ENCODE results near the gene RNASEH2B. TPM values are rescaled to one million over a fixed set of nuclear protein-coding genes. Genes with fewer than 3 reads are reported as not detected.

Gene RNASEH2B
- total and polyA plus RNA-seq, 4 donors, result 7.8 to 44.1 (median 9.3) TPM

GRCh38 chr13:50990065-50990817, 80.7 kb downstream of the RNASEH2B start:
- no peaks in the 10 kb centered on the region for H3K36me3 ChIP-seq (ENCODE audit: control insufficient read depth in 4 of 4, insufficient read depth in 3 of 4, low read depth in 1 of 4, low read length in 3 of 4)
- H3K27me3 ChIP-seq (ENCODE audit: control insufficient read depth in 4 of 4, insufficient read depth in 4 of 4, low read length in 3 of 4), result no peaks in the 10 kb centered on the region
- H3K9me3 ChIP-seq (ENCODE audit: control insufficient read depth in 4 of 4, low read length in 3 of 4), result no peaks in the 10 kb centered on the region
- TF ChIP-seq, protein P1, sequence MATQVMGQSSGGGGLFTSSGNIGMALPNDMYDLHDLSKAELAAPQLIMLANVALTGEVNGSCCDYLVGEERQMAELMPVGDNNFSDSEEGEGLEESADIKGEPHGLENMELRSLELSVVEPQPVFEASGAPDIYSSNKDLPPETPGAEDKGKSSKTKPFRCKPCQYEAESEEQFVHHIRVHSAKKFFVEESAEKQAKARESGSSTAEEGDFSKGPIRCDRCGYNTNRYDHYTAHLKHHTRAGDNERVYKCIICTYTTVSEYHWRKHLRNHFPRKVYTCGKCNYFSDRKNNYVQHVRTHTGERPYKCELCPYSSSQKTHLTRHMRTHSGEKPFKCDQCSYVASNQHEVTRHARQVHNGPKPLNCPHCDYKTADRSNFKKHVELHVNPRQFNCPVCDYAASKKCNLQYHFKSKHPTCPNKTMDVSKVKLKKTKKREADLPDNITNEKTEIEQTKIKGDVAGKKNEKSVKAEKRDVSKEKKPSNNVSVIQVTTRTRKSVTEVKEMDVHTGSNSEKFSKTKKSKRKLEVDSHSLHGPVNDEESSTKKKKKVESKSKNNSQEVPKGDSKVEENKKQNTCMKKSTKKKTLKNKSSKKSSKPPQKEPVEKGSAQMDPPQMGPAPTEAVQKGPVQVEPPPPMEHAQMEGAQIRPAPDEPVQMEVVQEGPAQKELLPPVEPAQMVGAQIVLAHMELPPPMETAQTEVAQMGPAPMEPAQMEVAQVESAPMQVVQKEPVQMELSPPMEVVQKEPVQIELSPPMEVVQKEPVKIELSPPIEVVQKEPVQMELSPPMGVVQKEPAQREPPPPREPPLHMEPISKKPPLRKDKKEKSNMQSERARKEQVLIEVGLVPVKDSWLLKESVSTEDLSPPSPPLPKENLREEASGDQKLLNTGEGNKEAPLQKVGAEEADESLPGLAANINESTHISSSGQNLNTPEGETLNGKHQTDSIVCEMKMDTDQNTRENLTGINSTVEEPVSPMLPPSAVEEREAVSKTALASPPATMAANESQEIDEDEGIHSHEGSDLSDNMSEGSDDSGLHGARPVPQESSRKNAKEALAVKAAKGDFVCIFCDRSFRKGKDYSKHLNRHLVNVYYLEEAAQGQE (IDR thresholded peaks at IDR 0.05), result no peak
- TF ChIP-seq ATF3 (IDR thresholded peaks at IDR 0.05), result no peak
- no peak for TF ChIP-seq EGR1 (IDR thresholded peaks at IDR 0.05; ENCODE audit: low read depth in 2 of 2)
- no peak for TF ChIP-seq SP1 (IDR thresholded peaks at IDR 0.05)
- TF ChIP-seq HNF4G (IDR thresholded peaks at IDR 0.05), result no peak
- no peak for TF ChIP-seq JUND (IDR thresholded peaks at IDR 0.05)
- TF ChIP-seq GABPA (IDR thresholded peaks at IDR 0.05 in 1 of 2, conservative IDR thresholded peaks at IDR 0.05 in 1 of 2), result no peak
- no peak for TF ChIP-seq HNF4A (conservative IDR thresholded peaks at IDR 0.05)
- TF ChIP-seq RAD21 (IDR thresholded peaks at IDR 0.05), result no peak
- no peak overlapping the region for H3K27ac ChIP-seq (ENCODE audit: low read depth in 1 of 2, low read length in 2 of 2)
- H3K4me1 ChIP-seq (ENCODE audit: control insufficient read depth in 4 of 4, insufficient read depth in 4 of 4, low read length in 3 of 4), result no peaks in the 10 kb centered on the region
- no peak overlapping the region for H3K9ac ChIP-seq (ENCODE audit: low read depth in 1 of 2, low read length in 2 of 2)
- no peak overlapping the region for H3K4me3 ChIP-seq (ENCODE audit: low read depth in 1 of 3, low read length in 3 of 3)
- 53% methylated on average over 11 of the region's 11 CpGs for WGBS
- no peak for DNase-seq (ENCODE audit: low spot score)

DNA sequence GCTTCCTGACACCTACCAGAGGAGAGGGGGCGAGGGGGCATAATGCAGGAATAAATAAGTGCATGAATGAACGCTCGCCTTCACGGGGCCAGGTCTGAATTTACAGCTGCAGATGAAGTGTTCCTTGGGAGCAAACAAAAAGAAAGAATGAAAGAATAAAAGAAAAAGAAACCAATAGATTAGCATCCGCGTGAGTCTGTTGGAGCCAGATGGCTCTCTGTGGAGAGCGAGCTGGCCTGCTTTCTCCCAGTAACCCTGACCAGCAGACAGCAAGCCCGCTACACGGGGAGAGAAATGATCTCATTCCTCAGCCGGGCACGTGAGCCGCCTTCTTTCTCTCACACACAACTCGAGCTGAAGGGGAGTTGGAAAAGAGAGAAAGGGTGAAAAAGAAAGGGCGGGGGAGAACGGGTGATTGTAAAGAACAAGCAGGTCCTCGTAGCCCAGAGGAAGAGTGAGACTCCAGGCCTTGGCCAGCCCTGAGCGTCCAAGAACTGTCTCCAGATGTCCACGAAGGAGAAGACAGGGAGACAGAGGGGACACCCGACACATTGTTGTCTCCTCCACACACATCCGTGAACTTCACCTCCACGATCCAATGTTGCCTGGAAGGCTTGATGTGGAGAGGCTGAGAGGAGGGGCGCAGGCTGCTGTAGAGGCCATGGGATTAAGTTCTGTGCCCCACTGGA, 81.4 kb downstream of the RNASEH2B start:
- DNase-seq (ENCODE audit: low spot score), result no peak
- 76% methylated on average over 22 of the region's 22 CpGs for WGBS
- TF ChIP-seq JUND (IDR thresholded peaks at IDR 0.05) (no peak), MAX (IDR thresholded peaks at IDR 0.05) (no peak), GABPA (IDR thresholded peaks at IDR 0.05 in 1 of 2, conservative IDR thresholded peaks at IDR 0.05 in 1 of 2) (no peak), EGR1 (IDR thresholded peaks at IDR 0.05; ENCODE audit: low read depth in 2 of 2) (no peak), ZBTB33 (IDR thresholded peaks at IDR 0.05) (no peak), RXRA (IDR thresholded peaks at IDR 0.05) (no peak), HNF4G (IDR thresholded peaks at IDR 0.05) (no peak), NR2F2 (IDR thresholded peaks at IDR 0.05) (no peak), RAD21 (IDR thresholded peaks at IDR 0.05) (no peak), YY1 (IDR thresholded peaks at IDR 0.05) (no peak), ATF3 (IDR thresholded peaks at IDR 0.05) (no peak)
- TF ChIP-seq, protein P2, sequence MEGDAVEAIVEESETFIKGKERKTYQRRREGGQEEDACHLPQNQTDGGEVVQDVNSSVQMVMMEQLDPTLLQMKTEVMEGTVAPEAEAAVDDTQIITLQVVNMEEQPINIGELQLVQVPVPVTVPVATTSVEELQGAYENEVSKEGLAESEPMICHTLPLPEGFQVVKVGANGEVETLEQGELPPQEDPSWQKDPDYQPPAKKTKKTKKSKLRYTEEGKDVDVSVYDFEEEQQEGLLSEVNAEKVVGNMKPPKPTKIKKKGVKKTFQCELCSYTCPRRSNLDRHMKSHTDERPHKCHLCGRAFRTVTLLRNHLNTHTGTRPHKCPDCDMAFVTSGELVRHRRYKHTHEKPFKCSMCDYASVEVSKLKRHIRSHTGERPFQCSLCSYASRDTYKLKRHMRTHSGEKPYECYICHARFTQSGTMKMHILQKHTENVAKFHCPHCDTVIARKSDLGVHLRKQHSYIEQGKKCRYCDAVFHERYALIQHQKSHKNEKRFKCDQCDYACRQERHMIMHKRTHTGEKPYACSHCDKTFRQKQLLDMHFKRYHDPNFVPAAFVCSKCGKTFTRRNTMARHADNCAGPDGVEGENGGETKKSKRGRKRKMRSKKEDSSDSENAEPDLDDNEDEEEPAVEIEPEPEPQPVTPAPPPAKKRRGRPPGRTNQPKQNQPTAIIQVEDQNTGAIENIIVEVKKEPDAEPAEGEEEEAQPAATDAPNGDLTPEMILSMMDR (IDR thresholded peaks at IDR 0.05; ENCODE audit: low read depth, low read length, missing input control), result no peak
- TF ChIP-seq, protein P1 (IDR thresholded peaks at IDR 0.05), result no peak
- H3K9ac ChIP-seq (ENCODE audit: low read depth in 1 of 2, low read length in 2 of 2), result no peak overlapping the region
- H3K27ac ChIP-seq (ENCODE audit: low read depth in 1 of 2, low read length in 2 of 2), result no peak overlapping the region
- H3K4me3 ChIP-seq (ENCODE audit: low read depth in 1 of 3, low read length in 3 of 3), result no peak overlapping the region
- H3K4me1 ChIP-seq (ENCODE audit: control insufficient read depth in 4 of 4, insufficient read depth in 4 of 4, low read length in 3 of 4), result no peaks in the 10 kb centered on the region
- H3K36me3 ChIP-seq (ENCODE audit: control insufficient read depth in 4 of 4, insufficient read depth in 3 of 4, low read depth in 1 of 4, low read length in 3 of 4), result no peaks in the 10 kb centered on the region
- H3K9me3 ChIP-seq (ENCODE audit: control insufficient read depth in 4 of 4, low read length in 3 of 4), result no peaks in the 10 kb centered on the region
- no peaks in the 10 kb centered on the region for H3K27me3 ChIP-seq (ENCODE audit: control insufficient read depth in 4 of 4, insufficient read depth in 4 of 4, low read length in 3 of 4)
